Stimulated activated CD8-positive, alpha-beta memory T cell treated with anti-CD3 and anti-CD28 coated beads, Interleukin-12 subunit alpha, Interleukin-12 subunit beta, amount 100 ng/mL, for 1 hour (primary cell): ENCODE results near the gene TMTC4.
A peak's percentile ranks its signal among the peaks of the same experiment; 100 is the strongest.
"Not testable (repeated sequence)": the region's sequence is repeated elsewhere in the genome, so short reads cannot be mapped to it uniquely, and the experiment has no call there.

Experiments
- DNase-seq: peaks from one replicate; pipeline ENCODE4 v3.0.0-alpha.2; 2020; ENCODE audit warnings: low read depth

Gene TMTC4

DNA sequence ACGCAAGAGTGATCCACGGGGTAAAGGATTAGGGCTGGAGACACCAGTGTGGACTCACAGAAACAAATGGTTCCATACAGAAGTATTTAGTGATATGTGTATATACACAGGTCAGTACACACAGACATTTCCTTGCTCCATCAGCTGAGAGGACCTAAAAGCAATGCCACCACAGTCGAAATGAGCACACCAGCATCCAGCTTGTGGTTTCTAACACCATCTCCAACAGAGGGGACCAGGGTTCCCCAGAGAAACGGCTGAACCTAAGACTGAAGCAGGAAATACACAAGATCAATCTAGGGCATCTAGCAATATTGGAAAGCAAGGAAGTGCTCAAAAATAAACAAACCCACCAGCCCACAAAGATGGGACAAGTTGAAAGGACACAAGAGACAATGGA, 93.6 kb downstream of the TMTC4 start:
- no peak for DNase-seq

DNA sequence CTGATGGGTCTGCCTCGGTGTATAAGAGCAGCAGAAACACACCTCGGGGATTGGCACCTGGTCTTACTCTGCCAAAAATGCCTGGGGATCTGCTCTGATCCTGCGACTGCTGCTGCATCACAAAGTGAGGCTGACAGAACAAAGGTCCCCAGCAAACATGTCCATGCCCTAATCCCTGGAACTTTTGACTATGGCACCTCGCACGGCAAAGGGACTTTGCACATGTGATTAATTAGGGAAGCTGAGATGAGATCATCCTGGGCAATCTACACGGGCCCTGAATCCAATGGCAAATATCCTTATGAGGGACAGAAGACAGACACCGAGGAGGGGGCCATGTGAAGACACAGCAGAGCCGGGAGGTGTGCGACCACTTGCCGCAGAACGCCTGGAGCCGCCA, 94.5 kb downstream of the TMTC4 start:
- no peak for DNase-seq

DNA sequence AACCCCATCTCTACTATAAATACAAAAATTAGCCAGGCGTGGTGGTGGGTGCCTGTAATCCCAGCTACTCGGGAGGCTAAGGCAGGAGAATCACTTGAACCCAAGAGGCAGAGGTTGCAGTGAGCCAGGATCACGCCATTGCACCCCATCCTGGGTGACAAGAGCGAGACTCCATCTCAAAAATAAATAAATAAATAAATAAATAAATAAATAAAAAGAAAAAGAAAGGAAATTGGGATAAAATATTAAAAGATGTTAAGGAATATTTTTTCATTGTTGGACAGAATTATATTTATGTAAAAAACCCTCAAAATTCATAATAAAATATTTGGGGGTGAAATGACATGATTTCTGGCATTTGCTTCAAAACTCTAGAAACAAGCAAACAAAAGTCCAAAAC, 97.4 kb downstream of the TMTC4 start:
- not testable (repeated sequence) for DNase-seq

DNA sequence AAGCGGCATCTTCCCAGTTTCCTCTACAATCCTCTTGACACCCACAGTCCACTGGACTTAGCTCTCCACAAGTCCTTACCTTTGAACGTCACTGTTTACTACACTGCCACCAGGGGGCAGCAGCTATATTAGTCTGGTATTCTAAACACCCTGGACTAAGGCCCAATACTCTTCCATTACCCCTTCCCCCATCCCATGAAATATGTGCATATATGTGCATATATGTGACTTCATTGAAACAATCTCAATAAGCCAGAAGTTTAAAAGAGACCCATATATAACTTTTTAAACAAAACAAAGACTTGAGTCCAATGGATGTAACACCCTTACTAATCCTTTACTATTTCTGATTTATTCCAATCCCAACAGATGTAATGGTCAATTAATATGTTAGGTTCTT, 101.5 kb downstream of the TMTC4 start:
- DNase-seq = peak; percentile 67

DNA sequence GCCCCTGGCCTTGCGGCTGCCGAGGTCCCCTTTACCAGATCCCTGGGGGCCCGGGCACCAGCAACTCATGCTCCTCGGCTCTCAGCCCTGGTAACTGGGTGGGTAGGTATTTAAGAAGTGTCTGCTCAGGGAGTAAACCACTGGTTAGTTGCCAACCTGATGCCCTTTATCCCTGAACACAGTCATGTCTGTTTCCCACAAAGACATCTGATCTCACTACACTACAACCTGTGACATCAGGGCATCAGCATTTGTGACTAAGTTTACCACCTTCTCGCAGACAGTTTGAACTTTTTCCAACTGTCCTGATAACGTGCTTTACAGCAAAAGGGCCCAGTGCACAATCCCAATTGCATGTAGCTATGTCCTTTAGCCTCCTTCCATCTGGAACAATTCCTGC, 108.1 kb downstream of the TMTC4 start:
- no peak for DNase-seq

DNA sequence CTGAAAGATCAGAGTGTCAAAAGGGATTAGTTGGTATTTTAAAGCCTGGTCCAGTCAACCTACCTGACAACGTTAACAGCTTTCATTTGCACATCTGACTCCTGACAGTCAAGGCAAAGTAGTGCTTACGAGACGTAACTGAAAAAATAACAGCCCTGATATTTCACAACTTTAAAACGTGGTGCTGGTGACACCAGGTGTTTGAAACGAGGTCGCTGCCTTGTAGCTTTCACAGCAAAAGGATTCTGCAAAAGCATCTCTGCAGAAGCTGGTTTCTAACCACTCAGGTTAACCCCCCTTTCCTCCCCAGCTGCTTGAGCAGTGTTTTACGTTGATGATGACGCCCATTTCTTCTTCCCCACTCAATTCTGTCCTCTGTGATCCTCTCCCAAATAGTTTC, 109.3 kb downstream of the TMTC4 start:
- DNase-seq = no peak

DNA sequence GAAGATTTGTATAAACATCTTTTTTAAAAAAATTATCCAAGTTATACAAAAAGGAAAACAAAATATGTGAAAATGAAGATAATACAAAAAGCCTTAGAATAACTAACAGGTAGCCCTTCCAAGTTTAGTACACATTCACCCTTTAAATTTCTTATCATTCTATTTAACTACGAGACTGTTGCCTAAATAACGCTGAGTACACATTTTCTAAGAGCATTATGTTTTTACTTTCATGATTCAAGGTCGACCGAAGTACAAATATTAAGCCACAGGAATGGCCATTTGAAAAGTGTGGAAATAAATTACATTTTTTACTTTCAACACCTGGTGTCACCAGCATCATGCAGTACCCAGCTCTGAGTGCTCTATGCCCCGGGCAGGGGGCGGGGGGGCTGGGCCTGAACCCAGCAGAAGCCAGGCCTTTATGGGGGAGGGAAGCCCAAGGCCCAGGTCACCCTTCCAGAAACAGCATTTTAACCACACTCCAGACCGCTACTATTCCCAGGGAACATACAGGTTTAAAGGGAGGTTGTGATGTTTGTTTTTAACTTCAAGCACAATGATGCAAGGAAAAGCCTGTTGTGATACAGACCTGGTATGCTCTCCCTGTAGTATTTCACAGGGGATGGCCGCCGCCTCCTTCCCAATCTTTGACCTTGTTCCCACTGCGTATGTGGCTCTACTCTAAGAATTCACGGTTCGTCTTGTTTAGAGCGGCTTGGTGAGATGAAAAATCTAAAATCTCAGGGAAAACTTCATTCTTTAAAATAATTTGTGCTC, 110.0 kb downstream of the TMTC4 start:
- no peak for DNase-seq

DNA sequence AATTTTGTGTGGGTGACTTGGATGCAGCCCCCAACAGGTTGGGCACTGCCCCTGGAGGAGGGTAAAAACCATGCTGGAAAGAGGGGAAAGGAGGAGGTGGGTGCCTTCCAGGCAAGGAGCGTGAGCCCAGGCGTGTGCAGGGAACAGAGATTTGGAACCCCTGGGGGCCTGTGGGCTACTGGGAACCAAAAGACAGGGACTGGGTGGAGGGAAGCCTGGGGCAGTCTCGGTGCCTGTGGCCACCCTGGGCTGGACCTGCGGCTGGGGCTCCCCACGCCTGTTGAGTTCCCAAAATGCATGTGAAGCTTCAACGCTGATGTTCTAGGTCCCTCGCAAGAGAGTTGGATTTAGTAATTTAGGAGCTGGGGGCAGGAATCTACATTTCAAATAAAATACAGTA, 110.8 kb downstream of the TMTC4 start:
- no peak for DNase-seq

DNA sequence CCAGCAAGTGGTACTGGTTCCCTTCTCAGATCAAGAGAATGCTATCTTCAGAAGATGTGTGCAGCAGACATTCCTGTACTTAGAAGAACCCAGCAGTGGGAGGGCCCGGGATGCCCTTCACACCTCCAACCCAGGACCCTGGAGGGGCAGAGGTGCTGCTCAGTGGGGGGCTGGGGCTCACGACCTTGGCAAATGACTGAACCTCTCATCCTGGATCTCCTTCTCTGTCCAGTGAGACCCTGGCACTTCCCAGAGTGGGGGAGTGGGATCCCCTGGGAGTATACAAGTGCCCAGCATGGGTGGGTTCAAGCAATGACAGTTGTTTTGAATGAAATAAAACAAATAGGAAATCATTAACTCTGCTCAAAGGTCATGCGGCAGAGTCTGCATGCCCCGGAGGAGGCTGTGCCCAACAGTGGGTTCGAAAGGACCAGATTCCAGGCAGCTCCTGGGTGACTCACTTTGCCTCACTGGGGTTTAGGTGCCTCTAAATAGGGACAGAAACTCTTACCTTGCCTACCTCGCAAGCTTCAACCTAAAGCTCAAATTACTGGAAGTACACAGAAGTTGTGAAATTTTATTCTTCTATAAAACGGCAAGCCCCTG, 112.9 kb downstream of the TMTC4 start:
- DNase-seq = no peak

DNA sequence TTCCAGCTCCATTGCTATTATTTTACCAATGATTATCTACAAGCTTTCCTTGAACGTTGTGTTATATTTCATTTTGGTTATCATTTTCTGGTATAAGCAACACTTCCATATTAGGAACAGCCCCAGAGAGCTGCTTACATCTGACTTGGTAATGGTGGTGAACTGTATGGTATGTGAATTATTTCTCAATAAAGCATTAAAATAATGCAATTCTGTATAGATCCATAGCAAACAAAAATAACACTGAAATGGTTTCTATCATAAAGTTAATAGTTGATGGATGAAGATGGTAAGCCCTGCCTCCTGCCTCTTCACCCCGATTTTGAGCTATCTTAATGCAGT, 113.5 kb downstream of the TMTC4 start:
- no peak for DNase-seq

DNA sequence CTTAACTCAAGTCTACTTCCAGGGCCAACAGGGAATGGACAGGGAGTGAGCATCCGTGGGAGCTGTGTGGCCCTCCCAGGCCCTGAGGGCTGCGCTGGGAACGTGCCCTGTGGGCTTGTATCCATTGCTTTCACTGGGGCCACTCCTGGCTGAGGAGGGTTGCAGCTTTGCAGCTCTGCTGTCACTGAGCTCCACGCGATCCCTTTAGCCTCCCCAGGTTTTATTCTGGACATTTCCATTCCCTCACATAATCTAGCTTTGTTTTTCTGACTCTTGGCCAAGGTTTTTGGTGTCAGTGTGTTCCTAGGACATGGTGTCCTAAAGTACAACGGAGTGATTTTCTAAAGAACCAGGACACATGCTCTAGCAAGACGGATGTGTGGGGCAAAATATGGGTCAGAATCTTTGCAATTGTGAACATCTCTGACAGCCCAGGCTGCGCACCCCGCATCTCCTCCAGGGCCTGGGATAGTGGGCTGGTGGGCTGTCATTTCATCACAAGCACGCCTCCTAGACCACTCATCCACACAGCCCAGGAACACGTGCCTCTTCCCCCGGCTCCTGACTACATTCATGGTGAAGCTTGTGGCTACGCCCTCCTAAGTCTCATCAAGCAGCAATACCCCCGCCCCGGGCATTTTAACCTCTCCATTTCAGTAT, 114.0 kb downstream of the TMTC4 start:
- DNase-seq = no peak

DNA sequence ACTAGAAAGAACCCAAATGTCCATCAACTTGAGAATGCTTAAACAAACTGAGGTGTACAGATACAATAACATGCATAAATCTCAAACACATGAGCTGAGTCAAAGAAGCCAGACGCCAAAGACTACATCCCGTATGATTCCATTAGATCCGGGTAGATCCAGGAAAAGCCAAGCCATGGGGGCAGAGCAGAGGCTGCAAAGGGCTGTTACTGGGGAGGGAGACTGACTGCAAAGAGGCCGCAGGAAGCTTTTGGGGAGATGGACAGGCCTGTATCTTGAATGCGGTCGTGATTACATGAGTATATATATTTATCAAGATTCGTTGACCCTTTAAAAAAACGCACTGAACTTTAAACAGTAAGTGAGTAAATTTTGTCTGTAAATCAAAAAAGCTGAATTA, 114.7 kb downstream of the TMTC4 start:
- DNase-seq = no peak
